AG04449 (cell line): ENCODE measurements around the gene PNPLA3.

Experiments
- CTCF ChIA-PET: fragments of 350-600 bp; formaldehyde crosslinking; extraction: SDS; loops from one replicate; lab custom pipeline; 2021; ENCODE audit warnings: antibody characterized with exemption; lab: Yijun Ruan, JAX
- POLR2A ChIA-PET: fragments of 400-600, 350-600 bp; formaldehyde crosslinking; extraction: SDS; loops from one replicate; lab custom pipeline; 2020; ENCODE audit warnings: antibody characterized with exemption, inconsistent platforms; lab: Yijun Ruan, JAX
- DNase-seq: peaks from one replicate; pipeline ENCODE4 v3.0.0-alpha.2; 2010; ENCODE audit warnings: low read depth, low spot score
- H3K4me3 ChIP-seq: 2 replicates; pipeline ENCODE4 v1.5.1; 2011; ENCODE audit warnings: low read depth, mild to moderate bottlenecking, control low read depth, low read length
- TF ChIP-seq, protein P1 (sequence below): IDR thresholded peaks from one replicate; pipeline ENCODE4 v1.5.1; 2011; ENCODE audit warnings: mild to moderate bottlenecking, moderate library complexity, low read length, control low read depth, inconsistent platforms; ENCODE audit not compliant: insufficient read depth; ENCODE audit errors: missing control alignments

PNPLA3 gene

DNA sequence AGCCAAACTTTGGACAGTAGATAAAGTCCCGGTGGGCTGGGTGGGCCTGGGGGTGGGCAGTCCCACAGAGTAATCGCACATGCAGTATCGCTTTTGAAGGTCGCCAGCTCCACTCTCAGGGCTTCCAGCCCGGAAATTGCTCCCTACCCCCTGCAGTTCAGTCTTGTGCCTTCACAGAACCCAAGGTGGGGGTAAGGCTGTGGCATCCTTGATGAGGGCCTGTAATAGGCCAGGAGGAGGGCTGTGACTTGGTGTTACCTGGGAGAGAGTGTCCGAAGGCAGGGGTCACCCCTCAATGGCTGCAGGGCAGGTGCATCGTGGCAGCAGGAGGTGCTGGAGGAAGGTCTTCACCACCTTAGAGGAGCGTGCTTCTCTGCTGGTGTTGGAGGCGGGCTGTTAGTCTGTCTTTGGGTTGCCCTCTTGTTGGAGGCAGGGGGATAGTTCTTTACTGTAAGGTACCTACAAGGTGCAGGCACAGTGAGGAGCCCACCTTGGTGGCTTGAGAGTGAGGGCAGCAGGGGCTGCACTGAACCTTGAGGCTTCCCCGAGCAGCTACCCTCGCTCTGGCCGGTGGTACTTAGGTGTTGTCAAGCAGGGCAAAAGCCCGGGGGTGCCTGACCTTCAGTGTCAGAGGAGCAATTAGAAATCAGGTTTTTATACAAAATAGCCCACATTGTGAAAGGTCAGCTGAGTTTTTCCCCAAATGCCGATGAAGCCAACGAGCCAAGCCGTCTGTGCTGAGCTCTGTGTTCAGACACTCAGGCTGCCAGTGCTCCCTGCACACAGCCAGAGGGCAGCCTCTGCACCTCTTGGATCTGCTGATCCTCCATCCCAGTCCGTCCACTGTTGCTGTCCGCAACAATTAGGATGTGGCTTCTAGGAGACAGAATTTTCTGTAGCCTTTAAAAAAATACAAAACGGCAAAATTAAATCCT lies 53.5 kb downstream of the PNPLA3 start:
- DNase-seq = no peak
- no peak overlapping the region for H3K4me3 ChIP-seq
- CTCF ChIA-PET = interaction anchor here (0.6 to 1.6 kb wide), 4 partner anchors 10 to 649 kb away, joined by 3 to 11 read pairs (median 4); no protein-coding TSS in a partner anchor
- POLR2A ChIA-PET = no interaction called here
- TF ChIP-seq, protein P1, sequence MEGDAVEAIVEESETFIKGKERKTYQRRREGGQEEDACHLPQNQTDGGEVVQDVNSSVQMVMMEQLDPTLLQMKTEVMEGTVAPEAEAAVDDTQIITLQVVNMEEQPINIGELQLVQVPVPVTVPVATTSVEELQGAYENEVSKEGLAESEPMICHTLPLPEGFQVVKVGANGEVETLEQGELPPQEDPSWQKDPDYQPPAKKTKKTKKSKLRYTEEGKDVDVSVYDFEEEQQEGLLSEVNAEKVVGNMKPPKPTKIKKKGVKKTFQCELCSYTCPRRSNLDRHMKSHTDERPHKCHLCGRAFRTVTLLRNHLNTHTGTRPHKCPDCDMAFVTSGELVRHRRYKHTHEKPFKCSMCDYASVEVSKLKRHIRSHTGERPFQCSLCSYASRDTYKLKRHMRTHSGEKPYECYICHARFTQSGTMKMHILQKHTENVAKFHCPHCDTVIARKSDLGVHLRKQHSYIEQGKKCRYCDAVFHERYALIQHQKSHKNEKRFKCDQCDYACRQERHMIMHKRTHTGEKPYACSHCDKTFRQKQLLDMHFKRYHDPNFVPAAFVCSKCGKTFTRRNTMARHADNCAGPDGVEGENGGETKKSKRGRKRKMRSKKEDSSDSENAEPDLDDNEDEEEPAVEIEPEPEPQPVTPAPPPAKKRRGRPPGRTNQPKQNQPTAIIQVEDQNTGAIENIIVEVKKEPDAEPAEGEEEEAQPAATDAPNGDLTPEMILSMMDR = no peak

DNA sequence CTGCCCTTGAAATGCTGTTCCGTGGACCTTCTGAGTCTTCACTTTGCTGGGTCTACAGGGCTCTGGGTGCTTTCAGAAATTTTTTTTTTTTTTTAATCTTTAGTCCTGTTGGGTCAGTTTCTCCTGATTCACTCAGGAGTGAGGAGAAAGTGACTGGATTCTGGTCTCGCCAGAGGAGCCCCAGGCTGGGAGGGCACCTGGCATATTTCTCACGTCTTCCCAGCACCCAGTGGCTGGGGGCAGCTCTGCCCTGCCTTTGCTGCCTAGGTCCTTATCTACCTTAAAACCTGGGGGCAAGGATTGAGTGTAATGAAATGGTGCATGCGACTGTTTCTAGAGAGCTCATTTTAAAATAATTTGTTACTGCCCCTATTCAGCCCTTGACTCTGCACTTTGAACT lies 55.0 kb downstream of the PNPLA3 start:
- no peak for DNase-seq
- POLR2A ChIA-PET = no interaction called here
- CTCF ChIA-PET = interaction anchor here (1.6 kb wide), 1 partner anchor 14 kb away, joined by 11 read pairs; no protein-coding TSS in a partner anchor
- H3K4me3 ChIP-seq = no peak overlapping the region
- TF ChIP-seq, protein P1 = no peak

DNA sequence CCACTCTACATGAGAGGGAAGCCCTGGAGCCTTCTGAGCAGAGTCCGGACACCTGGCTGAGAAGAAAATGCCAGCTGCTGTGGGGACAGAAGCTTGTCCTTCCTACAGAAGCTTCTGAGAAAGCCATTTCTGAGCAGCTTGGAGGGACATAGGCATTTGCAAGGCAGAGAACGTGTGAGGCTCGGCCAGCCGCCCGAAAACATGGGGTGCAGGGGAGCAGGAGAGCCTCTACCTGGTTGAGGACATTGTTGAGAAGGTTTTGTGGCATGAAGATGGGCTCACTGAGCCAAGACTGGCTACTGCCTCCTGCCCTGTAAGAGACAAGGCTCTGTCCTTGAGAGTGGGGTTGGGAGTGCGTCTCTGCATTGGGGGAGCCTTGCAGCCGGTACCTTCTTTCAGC lies 57.0 kb downstream of the PNPLA3 start:
- ChIA-PET CTCF (interaction anchor here (1.1 to 5.1 kb wide), 3 partner anchors 13 to 646 kb away, joined by 3 to 53 read pairs (median 4); no protein-coding TSS in a partner anchor), POLR2A (no interaction called here)
- DNase-seq = no peak
- no peak overlapping the region for H3K4me3 ChIP-seq
- TF ChIP-seq, protein P1 = no peak

DNA sequence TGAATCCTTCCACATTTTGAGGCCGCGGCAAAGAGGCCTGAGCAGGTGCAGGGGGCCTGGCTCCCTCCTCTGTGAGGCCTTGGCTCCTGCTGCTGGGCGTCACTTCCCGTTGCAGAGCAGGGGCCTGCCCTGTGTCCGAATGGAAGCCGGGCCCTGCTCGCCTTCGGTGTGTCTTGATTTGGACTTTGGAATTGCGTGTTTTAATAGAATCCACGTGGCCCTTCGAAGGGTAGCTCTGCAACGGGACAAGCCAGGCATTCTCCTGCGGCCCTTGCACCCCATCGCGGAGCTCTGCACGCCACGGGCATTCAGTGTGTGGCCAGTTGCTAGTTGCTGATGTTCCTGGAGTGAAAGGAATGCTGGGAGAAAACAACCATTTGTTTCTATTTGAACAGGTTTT lies 57.4 kb downstream of the PNPLA3 start:
- CTCF ChIA-PET = interaction anchor here (1.1 to 5.1 kb wide), 4 partner anchors 9 to 646 kb away, joined by 3 to 53 read pairs (median 4); no protein-coding TSS in a partner anchor
- no peak for DNase-seq
- H3K4me3 ChIP-seq = no peak overlapping the region
- POLR2A ChIA-PET = no interaction called here
- TF ChIP-seq, protein P1 = no peak

- POLR2A ChIA-PET = no interaction called here
- no peak for DNase-seq
- CTCF ChIA-PET = interaction anchor here (0.9 to 5.1 kb wide), 6 partner anchors 10 to 641 kb away, joined by 3 to 53 read pairs (median 4); no protein-coding TSS in a partner anchor
- no peak overlapping the region for H3K4me3 ChIP-seq
- TF ChIP-seq, protein P1 = no peak
These were observed 60.2 kb downstream of the PNPLA3 start for GRCh38 chr22:43983808-43984207.

GRCh38 chr22:43985532-43985931 lies 61.9 kb downstream of the PNPLA3 start:
- TF ChIP-seq, protein P1 = no peak
- DNase-seq = no peak
- ChIA-PET CTCF (interaction anchor here (1.0 to 13.8 kb wide), 5 partner anchors 8 to 640 kb away, joined by 3 to 319 read pairs (median 4); no protein-coding TSS in a partner anchor), POLR2A (no interaction called here)
- H3K4me3 ChIP-seq = no peak overlapping the region
